Measurements from ENCODE around the gene MTUS2.

Gene MTUS2

DNA sequence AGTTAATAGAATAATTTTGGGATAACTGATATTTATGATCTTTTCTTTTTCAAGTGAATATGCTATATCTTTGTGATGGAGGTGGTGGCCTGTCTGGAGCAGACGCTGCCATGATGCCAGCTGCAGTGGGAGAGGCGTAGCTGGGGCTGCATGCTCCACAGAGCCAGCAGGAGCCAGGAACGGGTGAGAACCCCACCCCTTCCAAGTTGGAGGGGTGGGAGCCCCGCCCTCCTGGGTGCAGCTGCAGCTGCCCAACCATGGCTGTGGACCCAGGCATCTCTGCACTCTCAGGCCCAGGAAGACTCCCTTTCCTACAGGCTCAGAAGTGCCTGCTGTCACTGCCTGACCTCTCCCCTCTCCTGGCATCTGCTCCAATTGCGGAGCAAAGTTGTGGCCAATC is 402.3 kb downstream of the MTUS2 start:
- Histone ChIP-seq H3K79me2 (ENCODE audit: insufficient read depth, low read length) (no peaks in the 10 kb centered on the region), H3K4me2 (ENCODE audit: low read depth, low read length, poor library complexity, severe bottlenecking) (no peak overlapping the region), H3K9ac (ENCODE audit: low read depth, low read length, poor library complexity, severe bottlenecking) (no peak overlapping the region), H4K20me1 (ENCODE audit: insufficient read depth, low read length, poor library complexity, severe bottlenecking) (no peaks in the 10 kb centered on the region), H3K36me3 (ENCODE audit: insufficient read depth, low read length) (no peaks in the 10 kb centered on the region), H3K9me2 (replicated peaks; ENCODE audit: low read depth, low read length) (no peaks in the 10 kb centered on the region), H3K9me3 (ENCODE audit: insufficient read depth, low read depth, low read length) (peaks cover 4% of the 10 kb centered on the region; the same call in 1 of the 2 replicates), H3K4me1 (ENCODE audit: insufficient read depth, low read length, poor library complexity, severe bottlenecking) (no peaks in the 10 kb centered on the region), H2AFZ (ENCODE audit: low read length) (no peak overlapping the region), H3F3A (ENCODE audit: low read depth) (no peaks in the 10 kb centered on the region), H3K4me3 (ENCODE audit: low read length, poor library complexity, severe bottlenecking) (no peak overlapping the region), H3K27me3 (ENCODE audit: insufficient read depth, low read length, poor library complexity, severe bottlenecking) (no peaks in the 10 kb centered on the region)
- TF ChIP-seq, protein P1, sequence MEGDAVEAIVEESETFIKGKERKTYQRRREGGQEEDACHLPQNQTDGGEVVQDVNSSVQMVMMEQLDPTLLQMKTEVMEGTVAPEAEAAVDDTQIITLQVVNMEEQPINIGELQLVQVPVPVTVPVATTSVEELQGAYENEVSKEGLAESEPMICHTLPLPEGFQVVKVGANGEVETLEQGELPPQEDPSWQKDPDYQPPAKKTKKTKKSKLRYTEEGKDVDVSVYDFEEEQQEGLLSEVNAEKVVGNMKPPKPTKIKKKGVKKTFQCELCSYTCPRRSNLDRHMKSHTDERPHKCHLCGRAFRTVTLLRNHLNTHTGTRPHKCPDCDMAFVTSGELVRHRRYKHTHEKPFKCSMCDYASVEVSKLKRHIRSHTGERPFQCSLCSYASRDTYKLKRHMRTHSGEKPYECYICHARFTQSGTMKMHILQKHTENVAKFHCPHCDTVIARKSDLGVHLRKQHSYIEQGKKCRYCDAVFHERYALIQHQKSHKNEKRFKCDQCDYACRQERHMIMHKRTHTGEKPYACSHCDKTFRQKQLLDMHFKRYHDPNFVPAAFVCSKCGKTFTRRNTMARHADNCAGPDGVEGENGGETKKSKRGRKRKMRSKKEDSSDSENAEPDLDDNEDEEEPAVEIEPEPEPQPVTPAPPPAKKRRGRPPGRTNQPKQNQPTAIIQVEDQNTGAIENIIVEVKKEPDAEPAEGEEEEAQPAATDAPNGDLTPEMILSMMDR (conservative IDR thresholded peaks at IDR 0.05; ENCODE audit: low read length): no peak
- TF ChIP-seq EZH2phosphoT487 (IDR thresholded peaks at IDR 0.05; ENCODE audit: borderline replicate concordance): no peak

DNA sequence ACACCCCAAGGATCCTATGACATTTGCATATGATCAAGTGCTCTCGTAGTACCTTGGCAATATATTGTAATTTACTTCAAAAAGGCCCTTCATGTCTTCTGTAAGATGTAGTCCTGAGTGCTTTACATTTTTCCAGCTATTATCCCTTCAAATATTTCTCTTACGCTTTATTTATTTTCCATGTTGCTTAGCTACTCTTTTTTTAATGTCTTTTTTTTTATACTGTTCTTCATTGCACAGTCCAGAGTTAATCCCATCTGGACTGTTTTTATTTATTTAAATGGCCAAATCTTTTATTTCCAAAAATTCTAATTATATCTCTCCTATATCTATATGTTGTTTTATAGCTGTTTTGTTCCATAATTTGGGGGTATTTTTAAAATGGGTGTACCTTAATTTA is 404.1 kb downstream of the MTUS2 start:
- no peak overlapping the region for H3K4me2 ChIP-seq (ENCODE audit: low read depth, low read length, poor library complexity, severe bottlenecking)
- TF ChIP-seq, protein P1 (conservative IDR thresholded peaks at IDR 0.05; ENCODE audit: low read length): no peak
- TF ChIP-seq EZH2phosphoT487 (IDR thresholded peaks at IDR 0.05; ENCODE audit: borderline replicate concordance): no peak
- H3K9me2 ChIP-seq (replicated peaks; ENCODE audit: low read depth, low read length): no peaks in the 10 kb centered on the region
- H3K79me2 ChIP-seq (ENCODE audit: insufficient read depth, low read length): no peaks in the 10 kb centered on the region
- no peaks in the 10 kb centered on the region for H3K27me3 ChIP-seq (ENCODE audit: insufficient read depth, low read length, poor library complexity, severe bottlenecking)
- H3K4me1 ChIP-seq (ENCODE audit: insufficient read depth, low read length, poor library complexity, severe bottlenecking): no peaks in the 10 kb centered on the region
- H3K4me3 ChIP-seq (ENCODE audit: low read length, poor library complexity, severe bottlenecking): no peak overlapping the region
- no peaks in the 10 kb centered on the region for H4K20me1 ChIP-seq (ENCODE audit: insufficient read depth, low read length, poor library complexity, severe bottlenecking)
- no peak overlapping the region for H2AFZ ChIP-seq (ENCODE audit: low read length)
- H3K36me3 ChIP-seq (ENCODE audit: insufficient read depth, low read length): no peaks in the 10 kb centered on the region
- H3K9me3 ChIP-seq (ENCODE audit: insufficient read depth, low read depth, low read length): peaks cover 4% of the 10 kb centered on the region; the same call in 1 of the 2 replicates
- H3F3A ChIP-seq (ENCODE audit: low read depth): no peaks in the 10 kb centered on the region
- H3K9ac ChIP-seq (ENCODE audit: low read depth, low read length, poor library complexity, severe bottlenecking): no peak overlapping the region

DNA sequence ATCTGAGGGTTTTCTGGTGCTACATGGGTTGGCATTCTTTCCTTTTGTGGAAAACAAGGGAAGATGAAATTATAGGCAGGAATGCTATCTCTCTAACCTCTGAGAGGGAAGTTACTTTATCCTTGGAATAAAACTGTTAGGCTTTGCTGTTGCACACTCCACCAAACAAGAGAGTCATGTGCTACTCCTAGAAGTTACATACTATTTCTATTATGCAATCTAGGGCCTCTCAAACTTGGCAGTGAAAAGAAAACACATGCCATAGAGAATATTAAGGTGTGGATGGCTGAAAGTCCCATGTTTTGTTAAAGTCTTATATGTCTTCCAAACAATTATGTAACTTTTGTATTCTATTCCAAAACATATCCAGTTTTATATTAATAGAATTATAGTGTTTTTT is 407.4 kb downstream of the MTUS2 start:
- no peaks in the 10 kb centered on the region for H3K79me2 ChIP-seq (ENCODE audit: insufficient read depth, low read length)
- H4K20me1 ChIP-seq (ENCODE audit: insufficient read depth, low read length, poor library complexity, severe bottlenecking): no peaks in the 10 kb centered on the region
- no peak for TF ChIP-seq EZH2phosphoT487 (IDR thresholded peaks at IDR 0.05; ENCODE audit: borderline replicate concordance)
- H3F3A ChIP-seq (ENCODE audit: low read depth): no peaks in the 10 kb centered on the region
- H3K4me1 ChIP-seq (ENCODE audit: insufficient read depth, low read length, poor library complexity, severe bottlenecking): no peaks in the 10 kb centered on the region
- peaks cover 4% of the 10 kb centered on the region; the same call in 1 of the 2 replicates for H3K9me3 ChIP-seq (ENCODE audit: insufficient read depth, low read depth, low read length)
- 0 out of 2 replicates have a peak, but pooled peaks cover 3% of the 10 kb centered on the region for H3K9me2 ChIP-seq (replicated peaks; ENCODE audit: low read depth, low read length)
- no peak overlapping the region for H3K4me3 ChIP-seq (ENCODE audit: low read length, poor library complexity, severe bottlenecking)
- no peak overlapping the region for H3K4me2 ChIP-seq (ENCODE audit: low read depth, low read length, poor library complexity, severe bottlenecking)
- no peak overlapping the region for H2AFZ ChIP-seq (ENCODE audit: low read length)
- no peak overlapping the region for H3K9ac ChIP-seq (ENCODE audit: low read depth, low read length, poor library complexity, severe bottlenecking)
- no peaks in the 10 kb centered on the region for H3K36me3 ChIP-seq (ENCODE audit: insufficient read depth, low read length)
- no peaks in the 10 kb centered on the region for H3K27me3 ChIP-seq (ENCODE audit: insufficient read depth, low read length, poor library complexity, severe bottlenecking)

DNA sequence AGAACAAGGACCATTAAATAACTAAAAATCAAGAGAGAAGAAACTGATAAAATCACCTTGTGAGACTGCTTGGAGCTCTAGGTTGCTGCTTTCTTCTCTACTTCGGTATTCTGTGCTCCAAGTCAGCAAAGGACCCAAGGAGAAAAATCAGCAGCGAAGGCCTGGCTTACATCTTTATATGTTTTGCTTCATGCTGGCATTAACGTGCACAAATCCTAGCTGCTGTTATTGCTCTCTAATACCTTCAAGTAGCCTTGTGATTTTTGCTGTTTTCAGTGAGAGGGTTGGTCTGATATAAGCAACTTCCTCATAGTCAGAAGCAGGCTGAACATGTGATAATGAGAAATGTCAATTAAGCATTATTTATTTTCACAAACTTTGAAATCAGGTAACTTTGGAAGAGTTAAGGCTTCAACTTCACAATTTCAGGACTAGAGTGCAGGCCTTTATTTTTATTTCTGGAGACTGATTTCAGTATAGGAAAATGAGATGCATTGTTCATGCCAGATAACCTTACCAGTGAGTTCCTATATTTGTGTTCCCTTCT is 410.2 kb downstream of the MTUS2 start:
- no peaks in the 10 kb centered on the region for H4K20me1 ChIP-seq (ENCODE audit: insufficient read depth, low read length, poor library complexity, severe bottlenecking)
- no peaks in the 10 kb centered on the region for H3F3A ChIP-seq (ENCODE audit: low read depth)
- H3K27me3 ChIP-seq (ENCODE audit: insufficient read depth, low read length, poor library complexity, severe bottlenecking): no peaks in the 10 kb centered on the region
- no peaks in the 10 kb centered on the region for H3K79me2 ChIP-seq (ENCODE audit: insufficient read depth, low read length)
- no peaks in the 10 kb centered on the region for H3K36me3 ChIP-seq (ENCODE audit: insufficient read depth, low read length)
- no peak overlapping the region for H3K4me3 ChIP-seq (ENCODE audit: low read length, poor library complexity, severe bottlenecking)
- H3K9ac ChIP-seq (ENCODE audit: low read depth, low read length, poor library complexity, severe bottlenecking): no peak overlapping the region
- H3K9me2 ChIP-seq (replicated peaks; ENCODE audit: low read depth, low read length): 0 out of 2 replicates have a peak, but pooled peaks cover 4% of the 10 kb centered on the region
- H3K4me1 ChIP-seq (ENCODE audit: insufficient read depth, low read length, poor library complexity, severe bottlenecking): no peaks in the 10 kb centered on the region
- H2AFZ ChIP-seq (ENCODE audit: low read length): no peak overlapping the region
- H3K9me3 ChIP-seq (ENCODE audit: insufficient read depth, low read depth, low read length): no peaks in the 10 kb centered on the region
- no peak overlapping the region for H3K4me2 ChIP-seq (ENCODE audit: low read depth, low read length, poor library complexity, severe bottlenecking)
- TF ChIP-seq EZH2phosphoT487 (IDR thresholded peaks at IDR 0.05; ENCODE audit: borderline replicate concordance): no peak
- TF ChIP-seq, protein P1 (conservative IDR thresholded peaks at IDR 0.05; ENCODE audit: low read length): no peak
